ENCODE data around the gene POLR3C.

DNA sequence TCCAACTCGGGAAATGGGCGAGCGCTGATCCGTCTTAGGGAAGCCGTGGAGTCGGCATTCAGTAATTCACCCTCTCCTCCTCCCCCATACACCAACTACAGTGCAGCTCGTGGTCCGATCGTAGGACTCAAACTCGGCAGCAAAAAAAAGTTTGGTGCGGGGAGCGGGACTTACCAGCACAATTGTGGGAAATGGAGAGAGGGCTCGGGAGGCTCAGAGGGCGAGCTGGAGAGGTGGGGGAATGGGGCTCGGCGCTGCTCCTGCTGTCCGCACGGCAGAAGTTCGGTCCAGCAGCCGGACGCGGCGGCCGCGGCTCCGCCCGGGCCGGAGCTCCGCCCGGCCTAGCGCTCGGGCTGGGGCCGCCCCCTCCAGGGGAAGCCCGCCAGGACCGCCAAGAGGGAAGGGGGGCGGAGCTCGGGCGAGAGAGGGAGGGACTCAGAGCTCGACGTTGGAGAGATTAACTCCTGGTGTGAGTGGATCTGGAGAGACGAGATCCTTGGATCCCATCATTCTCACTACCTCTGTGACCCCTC, 35.6 kb downstream of the POLR3C start:
- TF ChIP-seq, protein P1, sequence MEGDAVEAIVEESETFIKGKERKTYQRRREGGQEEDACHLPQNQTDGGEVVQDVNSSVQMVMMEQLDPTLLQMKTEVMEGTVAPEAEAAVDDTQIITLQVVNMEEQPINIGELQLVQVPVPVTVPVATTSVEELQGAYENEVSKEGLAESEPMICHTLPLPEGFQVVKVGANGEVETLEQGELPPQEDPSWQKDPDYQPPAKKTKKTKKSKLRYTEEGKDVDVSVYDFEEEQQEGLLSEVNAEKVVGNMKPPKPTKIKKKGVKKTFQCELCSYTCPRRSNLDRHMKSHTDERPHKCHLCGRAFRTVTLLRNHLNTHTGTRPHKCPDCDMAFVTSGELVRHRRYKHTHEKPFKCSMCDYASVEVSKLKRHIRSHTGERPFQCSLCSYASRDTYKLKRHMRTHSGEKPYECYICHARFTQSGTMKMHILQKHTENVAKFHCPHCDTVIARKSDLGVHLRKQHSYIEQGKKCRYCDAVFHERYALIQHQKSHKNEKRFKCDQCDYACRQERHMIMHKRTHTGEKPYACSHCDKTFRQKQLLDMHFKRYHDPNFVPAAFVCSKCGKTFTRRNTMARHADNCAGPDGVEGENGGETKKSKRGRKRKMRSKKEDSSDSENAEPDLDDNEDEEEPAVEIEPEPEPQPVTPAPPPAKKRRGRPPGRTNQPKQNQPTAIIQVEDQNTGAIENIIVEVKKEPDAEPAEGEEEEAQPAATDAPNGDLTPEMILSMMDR (IDR thresholded peaks at IDR 0.05; ENCODE audit: insufficient read depth, low read length, poor library complexity, severe bottlenecking) = no peak
- TF ChIP-seq EZH2phosphoT487 (conservative IDR thresholded peaks at IDR 0.05; ENCODE audit: low read length) = no peak
